ENCODE data around the gene CLMN.
"Not testable (repeated sequence)": the region's sequence is repeated elsewhere in the genome, so short reads cannot be mapped to it uniquely, and the experiment has no call there.

CLMN gene

GRCh38 chr14:95193081-95193480, 126.6 kb downstream of the CLMN start:
- no peak for DNase-seq (ENCODE audit: low spot score)

DNA sequence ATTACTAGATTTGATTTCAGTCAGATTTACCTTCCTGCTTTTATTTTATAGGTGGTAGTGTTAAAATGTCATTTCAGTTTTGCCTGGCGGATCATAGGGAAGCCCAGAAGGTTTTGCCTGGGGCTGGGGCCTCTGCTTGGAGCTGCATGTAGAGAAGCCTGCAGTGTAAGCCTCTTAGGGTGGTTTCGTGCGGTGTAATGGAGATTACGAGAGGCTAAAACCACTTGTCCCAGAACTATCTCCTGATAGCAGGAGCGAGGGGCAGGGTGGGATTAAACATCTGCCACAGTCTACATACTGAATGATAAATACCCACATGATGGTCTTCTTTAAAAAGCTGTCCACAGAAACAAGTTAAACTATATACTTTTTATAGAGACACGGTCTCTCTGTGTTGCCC, 127.4 kb downstream of the CLMN start:
- no peak for DNase-seq (ENCODE audit: low spot score)

DNA sequence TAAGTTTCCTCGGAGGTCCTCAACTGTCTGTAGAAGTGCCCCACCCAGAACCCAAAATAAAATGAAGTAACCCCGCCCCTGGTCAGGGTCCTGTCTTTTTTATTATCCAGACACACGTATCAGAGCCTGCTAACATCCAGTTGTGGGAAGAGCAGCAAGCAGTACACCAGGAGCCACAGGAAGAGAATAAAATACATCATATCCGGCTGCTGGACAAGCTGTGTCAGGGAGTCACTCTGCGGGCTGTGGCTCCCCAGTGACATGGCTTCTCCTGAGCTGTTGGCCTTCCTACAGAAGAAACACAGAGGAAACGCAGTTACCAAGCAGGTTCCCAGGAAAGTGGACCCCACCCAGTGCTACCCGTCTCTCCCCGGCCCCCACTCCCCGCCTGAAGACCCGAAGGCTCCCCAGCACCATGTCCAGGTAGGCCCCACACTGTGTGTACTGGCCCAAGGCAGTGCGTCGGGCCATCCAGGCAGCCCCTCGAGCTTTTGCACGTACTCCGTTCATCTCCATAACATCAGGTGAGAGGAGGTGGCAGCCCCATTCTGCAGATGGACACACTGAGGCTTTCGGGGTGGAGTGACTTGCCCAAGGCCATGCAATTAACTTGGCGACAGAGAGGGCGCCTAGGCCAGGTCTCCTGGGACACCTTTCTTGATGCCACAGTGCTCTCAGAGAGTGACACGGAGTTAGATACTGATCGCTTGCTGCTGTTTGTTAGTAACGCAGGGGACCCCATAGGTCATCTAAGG, 128.1 kb downstream of the CLMN start:
- DNase-seq (ENCODE audit: low spot score), result no peak

DNA sequence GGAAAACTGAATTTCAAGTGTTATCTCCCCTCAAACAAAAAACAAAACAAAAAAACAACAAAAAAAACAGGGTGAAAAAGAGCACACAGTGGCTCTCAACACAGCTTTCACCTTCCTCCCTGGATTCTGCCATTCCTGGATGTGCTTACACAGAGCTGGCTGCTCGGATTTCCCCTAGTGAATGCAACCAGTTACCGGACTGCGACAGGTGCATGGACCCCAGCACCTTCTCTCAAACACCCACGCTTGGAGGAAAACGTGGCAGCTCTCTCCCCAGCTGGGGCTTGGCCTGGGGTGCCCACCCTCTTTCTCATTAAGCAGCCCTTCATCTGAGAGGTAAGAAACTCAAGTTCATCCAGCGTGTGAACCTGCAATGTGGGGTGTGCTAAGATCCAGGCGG, 128.9 kb downstream of the CLMN start:
- DNase-seq (ENCODE audit: low spot score), result no peak

DNA sequence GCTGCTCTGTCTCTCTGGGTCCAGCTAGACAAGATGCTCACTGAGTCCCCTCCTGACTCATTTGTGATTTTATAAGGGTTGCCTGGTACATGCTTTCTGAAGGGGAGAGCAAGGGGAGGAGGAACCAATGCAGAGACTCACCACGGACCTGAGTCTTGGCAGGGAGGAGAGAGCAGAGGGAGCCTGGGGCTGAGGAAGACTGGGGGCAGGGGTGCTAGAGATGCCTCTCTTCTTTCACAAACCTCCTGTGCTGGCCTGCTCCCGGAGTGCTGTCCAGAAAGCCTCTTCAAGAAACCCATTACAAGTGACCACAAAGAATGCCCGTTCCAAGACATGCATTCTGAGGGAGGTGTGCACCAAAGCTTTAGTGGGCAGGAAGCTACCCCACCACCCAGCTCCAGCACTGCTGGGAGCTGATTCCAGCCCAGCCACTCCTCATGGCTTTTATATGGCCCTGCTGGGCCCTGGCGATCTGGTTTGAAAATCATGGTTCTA, 129.3 kb downstream of the CLMN start:
- no peak for DNase-seq (ENCODE audit: low spot score)

- DNase-seq (ENCODE audit: low spot score), result no peak
Measured at GRCh38 chr14:95189367-95190132, 130.2 kb downstream of the CLMN start.

DNA sequence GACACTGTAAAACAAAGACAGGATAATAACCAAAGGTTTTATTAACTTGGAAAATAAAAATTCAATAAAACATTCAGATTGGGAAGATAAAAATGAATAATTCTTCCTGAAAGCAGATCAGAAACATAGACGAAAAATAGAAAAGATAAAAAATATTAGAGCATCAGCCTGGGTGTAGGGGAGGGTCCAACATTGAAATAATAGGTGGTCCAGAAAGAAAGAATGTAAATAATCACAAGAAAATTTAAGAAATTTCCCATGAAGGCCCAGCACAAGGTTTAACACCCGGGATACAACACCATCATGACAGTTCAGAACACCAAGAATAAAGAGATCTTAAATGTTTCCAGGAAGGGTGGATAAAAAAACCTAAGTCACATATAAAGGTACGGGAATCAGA, 131.3 kb downstream of the CLMN start:
- DNase-seq (ENCODE audit: low spot score), result no peak

GRCh38 chr14:95185767-95186392, 133.8 kb downstream of the CLMN start:
- DNase-seq (ENCODE audit: low spot score), result no peak

DNA sequence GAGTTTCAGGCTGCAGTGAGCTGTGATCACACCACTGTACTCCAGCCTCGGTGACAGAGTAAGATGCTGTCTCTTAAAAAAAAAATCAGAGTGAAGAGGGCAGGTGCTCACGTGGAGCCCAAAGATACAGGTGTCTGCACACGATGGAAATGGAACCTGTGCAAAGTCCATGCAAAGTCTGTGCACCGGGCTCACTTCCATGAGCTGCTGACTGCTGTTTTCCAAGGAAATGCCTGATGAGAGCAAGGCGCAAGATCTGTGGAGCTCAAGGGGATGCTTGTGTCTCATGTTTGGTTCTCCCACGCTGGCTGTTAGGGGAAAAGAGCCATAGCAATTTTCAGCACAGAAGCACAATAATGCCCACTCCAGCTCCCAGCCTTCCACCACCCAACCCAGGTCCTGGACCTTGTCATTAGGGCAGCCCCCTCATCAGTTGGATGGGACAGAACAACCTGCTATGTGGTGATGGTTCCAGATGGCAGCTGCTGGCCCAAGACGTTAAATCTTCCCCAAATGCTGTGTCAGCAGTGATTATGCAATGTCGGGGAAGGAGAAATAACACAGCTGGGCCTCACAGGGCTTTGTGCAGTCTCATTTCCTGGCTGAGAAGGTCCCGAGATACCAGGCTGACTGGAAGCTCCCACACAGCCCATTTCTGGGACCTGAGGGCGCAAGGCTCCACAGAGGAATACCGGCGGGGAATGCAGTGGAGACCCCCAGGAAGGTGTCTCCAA, 134.5 kb downstream of the CLMN start:
- DNase-seq (ENCODE audit: low spot score), result peak; percentile 35

DNA sequence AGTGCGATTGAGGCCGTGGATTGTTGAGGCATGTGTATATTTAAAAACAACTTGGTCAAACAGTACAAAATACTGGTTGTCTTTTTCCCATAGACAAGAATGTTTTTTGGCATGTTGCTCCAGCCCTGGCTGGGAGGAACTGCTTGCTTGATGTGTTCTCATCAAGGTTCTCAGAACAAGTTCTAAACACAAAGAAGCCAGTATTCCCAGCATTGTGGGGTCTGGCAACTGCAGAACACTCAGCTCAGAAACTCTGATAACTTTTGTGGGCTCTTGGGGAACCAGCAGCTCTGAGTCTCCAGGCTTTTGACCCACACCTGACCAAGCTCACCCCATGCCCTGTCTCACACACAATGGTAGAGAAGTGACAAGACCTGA, 135.3 kb downstream of the CLMN start:
- no peak for DNase-seq (ENCODE audit: low spot score)

DNA sequence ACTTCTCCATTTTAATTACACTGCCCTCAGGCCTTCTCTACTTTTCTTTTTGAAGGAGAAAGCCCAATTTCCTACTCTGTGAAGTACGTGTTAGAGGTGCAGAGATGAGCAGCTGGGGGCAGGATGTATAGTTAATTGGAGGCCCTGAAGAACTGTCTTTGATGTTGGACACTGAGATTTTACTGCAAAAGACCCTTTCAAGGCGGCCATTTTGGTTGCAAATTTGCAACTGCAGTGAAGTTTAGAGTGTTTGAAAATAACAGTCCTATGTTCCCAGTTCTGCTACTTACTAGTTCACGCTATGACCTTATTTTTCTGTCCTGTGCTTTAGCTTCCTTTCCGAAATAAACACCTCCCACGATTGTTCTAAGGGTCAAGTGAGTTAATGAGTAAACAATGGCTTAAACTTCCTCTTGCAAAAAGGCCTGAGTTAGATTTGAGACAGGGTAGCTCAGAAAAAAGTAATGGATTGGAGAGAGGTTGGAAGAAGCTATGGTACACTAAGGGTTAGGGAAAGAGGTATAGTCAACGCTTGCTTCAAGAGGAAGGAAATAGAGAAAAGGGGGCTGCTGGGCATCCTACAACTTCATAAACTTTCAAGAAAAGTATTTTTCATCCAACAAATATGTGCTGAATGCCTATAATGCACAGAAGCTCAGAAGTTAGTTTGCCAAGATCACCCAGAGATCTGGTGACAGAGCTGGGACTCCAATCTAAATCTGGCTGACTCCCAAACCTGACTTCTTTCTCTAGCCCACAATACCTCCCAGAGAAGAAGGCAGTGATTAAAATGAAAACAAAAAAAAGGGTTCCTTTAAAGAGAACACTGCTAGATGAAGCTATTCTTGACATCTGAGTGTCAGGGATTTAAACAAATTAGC, 135.9 kb downstream of the CLMN start:
- DNase-seq (ENCODE audit: low spot score), result no peak

GRCh38 chr14:95183082-95183481, 136.6 kb downstream of the CLMN start:
- DNase-seq (ENCODE audit: low spot score), result no peak

- DNase-seq (ENCODE audit: low spot score), result no peak
Measured at GRCh38 chr14:95182379-95182778, 137.3 kb downstream of the CLMN start.

DNA sequence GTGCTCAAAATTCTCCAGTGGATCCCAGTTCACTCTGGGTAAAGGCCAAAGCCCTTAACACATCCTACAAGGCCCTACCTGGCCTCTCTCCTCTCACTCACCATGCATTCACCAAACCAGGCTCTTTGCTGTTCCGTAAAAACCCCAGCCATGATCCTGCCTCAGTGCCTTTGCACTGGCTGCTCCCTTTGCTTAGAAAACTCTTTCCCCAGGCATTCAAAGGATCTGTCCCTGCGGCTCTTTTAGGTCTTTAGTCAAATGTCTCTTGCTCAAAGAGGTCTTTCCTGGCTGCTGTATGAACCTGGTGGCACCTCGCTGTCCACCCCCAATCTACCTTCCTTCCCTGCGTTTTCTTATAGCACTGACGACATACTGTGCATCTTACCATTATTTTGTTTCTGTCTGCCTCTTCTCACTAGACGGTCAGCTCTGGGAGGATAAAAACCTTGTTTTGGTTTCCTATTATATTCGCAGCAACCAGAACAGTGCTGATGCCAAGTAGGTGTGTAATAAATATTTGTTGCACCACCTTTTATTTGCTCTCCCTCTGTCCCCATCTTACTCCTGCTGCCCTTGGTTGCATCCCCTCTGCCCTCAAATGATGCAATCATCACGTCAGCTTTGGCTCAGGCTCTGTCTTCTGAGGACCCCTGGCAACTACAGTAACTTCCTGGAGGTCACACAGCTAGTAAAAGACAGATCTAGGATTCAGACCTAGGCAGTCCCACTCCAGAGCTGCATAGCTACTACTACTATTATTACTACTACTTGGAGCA, 138.6 kb downstream of the CLMN start:
- DNase-seq (ENCODE audit: low spot score), result no peak

DNA sequence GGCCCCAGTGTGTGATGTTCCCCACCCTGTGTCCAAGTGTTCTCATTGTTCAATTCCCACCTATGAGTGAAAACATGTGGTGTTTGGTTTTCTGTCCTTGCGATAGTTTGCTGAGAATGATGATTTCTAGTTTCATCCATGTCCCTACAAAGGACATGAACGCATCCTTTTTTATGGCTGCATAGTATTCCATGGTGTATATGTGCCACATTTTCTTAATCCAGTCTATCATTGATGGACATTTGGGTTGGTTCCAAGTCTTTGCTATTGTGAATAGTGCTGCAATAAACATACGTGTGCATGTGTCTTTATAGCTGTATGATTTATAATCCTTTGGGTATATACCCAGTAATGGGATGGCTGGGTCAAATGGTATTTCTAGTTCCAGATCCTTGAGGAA, 144.0 kb downstream of the CLMN start:
- not testable (repeated sequence) for DNase-seq (ENCODE audit: low spot score)

DNA sequence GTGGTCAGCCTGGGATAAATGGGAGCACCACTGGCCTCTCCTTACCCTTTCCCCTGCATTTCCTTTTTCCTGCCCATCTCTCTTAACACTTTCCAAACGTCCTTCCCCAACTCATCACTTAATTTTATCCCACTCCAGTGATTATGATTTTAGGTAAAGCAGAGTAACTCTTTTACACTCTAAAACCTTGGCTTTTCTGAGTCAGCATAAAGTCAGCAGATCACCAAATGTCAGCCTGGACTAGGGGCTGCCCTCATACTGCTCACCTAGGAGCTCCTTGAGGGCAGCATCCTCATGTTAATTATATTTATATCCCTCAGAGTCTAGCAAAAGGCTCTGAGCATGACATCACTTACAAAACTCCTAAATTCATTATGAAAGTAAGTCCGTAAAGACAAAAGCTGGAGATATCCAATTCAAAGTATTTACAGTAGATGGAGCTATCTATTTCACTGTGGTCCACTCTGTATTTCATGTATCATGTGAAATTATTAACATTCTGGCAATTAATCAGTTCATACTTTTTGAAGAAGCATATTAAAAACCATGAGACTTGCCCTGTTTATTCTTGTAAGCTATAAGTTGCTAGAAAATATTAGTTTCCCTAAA, 145.4 kb downstream of the CLMN start:
- no peak for DNase-seq (ENCODE audit: low spot score)

DNA sequence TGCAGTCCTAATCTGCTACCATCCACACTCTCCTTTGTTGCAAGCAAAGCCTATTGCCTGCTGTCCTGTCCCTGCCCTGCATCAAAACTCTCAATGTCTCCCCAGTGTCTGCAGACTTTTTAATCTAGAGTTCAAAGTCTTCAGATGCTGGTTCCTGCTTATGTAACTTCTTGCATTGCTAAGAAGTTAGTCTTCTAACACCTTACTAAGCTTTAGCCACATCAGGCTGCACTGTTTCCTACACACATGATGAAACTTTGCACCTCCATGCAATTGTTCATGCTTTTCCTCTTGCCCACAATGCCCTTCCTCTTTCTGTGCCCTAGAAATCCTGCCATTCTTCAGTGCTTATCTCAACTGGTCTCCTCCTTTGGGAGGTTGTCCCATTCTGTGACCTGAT, 146.2 kb downstream of the CLMN start:
- no peak for DNase-seq (ENCODE audit: low spot score)

- no peak for DNase-seq (ENCODE audit: low spot score)
Measured at GRCh38 chr14:95167177-95167576, 152.5 kb downstream of the CLMN start.

GRCh38 chr14:95165517-95165916, 154.2 kb downstream of the CLMN start:
- no peak for DNase-seq (ENCODE audit: low spot score)

GRCh38 chr14:95164506-95164905, 155.2 kb downstream of the CLMN start:
- no peak for DNase-seq (ENCODE audit: low spot score)

Measured in GM03348 (cell line).